NCI-H2171 (cell line): ENCODE data around the gene LILRB1.
"Not testable (repeated sequence)": the region's sequence is repeated elsewhere in the genome, so short reads cannot be mapped to it uniquely, and the experiment has no call there.

Source experiments
- DNase-seq: peaks from one replicate; lab custom pipeline; 2025; lab: John Stamatoyannopoulos, UW

Gene LILRB1

DNA sequence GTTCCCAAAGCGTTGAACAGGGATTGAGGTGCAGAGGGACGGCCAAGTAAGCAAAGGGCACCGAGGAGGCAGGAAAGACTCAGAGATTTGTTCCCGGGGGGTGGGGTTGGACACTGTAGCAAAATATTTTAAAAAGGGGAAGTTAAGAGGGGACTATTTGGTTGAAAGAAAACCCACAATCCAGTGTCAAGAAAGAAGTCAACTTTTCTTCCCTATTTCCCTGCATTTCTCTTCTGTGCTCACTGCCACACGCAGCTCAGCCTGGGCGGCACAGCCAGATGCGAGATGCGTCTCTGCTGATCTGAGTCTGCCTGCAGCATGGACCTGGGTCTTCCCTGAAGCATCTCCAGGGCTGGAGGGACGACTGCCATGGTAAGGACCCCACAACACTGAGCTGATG is at the start of gene LILRB1:
Gene LILRB1, plus strand, starts transcription at position 223 of the 400 bp plus-strand sequence. CDS start 590 bp downstream, outside the sequence.
- DNase-seq, result not testable (repeated sequence)

DNA sequence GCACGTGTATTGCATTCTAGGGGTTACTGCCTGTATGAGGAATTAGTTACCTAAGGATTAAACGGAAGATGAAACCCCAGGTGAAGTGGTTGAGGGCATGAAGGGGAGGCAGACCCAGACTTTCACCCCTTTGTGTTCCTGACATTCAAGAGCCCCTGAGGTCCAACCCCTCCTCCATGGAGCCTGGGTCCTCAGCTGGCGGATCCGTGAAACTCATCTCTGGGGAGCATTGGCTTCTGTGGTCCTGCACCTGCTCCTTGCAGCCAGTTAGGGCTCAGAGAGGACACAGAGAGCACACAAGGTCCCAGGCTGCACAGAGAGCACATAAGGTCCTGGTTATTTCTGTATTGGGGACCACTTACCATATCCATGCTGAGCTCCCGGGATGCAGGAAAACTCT is 43.9 kb upstream of the LILRB1 start:
- DNase-seq, result no peak

DNA sequence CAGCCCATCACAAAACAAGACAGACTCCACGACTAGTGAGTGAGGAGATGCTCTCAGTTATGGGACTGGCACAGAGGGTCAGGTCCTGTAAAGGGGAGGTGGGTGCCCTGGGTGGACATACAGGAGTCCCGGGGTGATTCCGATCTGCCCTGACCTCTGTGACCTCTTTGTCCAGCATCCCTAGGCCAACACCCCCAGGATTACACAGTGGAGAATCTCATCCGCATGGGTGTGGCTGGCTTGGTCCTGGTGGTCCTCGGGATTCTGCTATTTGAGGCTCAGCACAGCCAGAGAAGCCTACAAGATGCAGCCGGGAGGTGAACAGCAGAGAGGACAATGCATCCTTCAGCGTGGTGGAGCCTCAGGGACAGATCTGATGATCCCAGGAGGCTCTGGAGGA is 43.3 kb upstream of the LILRB1 start:
- DNase-seq, result no peak

- not testable (repeated sequence) for DNase-seq
These were observed 36.8 kb upstream of the LILRB1 start, which contains the start of gene LILRA1 for GRCh38 chr19:54593445-54593844. TSS of gene LILRA1 (plus strand) at chr19:54593632. CDS start at chr19:54594245, 613 bp downstream.

DNA sequence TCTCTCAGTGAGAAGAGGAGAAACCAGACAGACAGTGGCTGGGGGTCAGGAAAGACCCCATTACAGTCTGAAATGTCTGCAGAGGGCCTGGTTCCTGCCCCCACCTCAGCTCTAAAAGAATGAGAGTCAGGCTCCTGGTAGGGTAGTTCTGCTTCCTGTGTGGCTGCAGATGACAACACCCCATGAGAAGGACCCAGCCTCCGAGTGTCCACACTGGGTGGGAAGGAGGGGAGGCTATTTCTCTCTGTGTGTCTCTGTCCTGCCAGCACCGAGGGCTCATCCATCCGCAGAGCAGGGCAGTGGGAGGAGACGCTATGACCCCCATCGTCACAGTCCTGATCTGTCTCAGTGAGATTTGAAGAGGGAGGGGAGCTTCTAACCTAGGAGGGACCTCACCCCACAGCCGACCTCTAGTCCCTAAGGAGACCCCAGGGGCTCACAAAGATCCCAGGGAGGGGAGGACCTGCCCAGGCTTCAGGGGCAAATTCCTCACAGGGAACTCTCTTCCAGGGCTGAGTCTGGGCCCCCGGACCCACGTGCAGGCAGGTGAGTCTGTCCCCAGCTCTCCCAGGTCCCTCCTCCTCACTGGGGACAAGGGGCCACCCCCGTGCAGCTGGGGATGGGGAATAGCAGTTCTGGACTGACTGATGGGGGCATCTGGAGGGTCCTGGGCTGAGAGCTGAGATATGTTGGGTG is 36.2 kb upstream of the LILRB1 start:
- not testable (repeated sequence) for DNase-seq

GRCh38 chr19:54594737-54595136 is 35.5 kb upstream of the LILRB1 start:
- DNase-seq, result no peak

DNA sequence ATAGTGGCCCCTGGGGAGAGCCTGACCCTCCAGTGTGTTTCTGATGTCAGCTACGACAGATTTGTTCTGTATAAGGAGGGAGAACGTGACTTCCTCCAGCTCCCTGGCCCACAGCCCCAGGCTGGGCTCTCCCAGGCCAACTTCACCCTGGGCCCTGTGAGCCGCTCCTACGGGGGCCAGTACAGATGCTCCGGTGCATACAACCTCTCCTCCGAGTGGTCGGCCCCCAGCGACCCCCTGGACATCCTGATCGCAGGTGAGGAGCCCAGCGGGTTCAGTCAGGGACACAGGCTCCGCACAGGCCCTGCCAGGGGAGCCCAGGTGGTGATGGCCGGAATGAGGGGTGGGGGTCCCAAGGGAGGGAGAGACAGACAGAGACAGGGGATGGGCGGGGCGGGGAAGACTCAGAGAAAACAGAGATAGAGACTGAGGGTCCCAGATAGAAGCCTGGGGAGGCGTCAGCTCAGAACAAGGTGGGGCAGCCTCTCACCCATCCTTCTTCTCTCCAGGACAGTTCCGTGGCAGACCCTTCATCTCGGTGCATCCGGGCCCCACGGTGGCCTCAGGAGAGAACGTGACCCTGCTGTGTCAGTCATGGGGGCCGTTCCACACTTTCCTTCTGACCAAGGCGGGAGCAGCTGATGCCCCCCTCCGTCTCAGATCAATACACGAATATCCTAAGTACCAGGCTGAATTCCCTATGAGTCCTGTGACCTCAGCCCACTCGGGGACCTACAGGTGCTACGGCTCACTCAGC is 34.4 kb upstream of the LILRB1 start:
- DNase-seq, result not testable (repeated sequence)

DNA sequence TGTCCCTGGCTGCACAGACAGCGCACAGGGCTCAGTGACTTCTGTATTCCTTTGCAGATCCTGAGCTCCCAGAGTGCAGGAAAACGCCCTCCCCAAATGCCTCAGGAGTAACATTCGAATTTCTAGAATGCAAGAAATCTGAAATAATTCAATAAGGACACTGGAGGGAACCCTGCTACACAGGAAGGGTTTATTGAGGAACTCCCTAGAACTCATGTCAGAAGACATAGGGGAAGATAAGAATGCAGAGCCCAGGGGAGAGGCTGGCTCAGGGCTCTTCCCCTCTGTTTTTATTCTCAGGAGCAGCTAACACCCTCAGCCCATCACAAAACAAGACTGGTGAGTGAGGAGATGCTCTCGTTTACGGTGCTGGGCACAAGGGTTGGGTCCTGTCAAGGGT is 30.1 kb upstream of the LILRB1 start:
- DNase-seq, result no peak

DNA sequence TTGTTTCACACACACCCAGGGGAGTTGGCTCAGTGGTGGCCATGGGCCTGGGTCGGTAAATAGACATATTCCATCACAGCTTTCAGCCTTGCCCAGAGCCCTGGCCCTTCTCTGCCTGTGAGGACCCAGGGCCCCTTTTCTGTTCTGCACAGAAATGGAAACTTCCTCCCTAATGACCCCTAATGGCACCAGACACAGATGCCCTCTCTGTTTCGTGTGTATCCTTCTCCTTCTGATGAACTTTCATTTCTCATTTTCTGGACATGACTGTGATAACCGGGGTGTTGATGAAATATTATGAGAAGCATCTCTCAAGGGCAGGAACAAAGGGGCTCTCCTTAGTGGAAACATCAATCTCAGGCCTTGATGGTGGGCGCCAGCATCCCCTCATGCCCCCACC is 24.1 kb upstream of the LILRB1 start:
- DNase-seq, result no peak

DNA sequence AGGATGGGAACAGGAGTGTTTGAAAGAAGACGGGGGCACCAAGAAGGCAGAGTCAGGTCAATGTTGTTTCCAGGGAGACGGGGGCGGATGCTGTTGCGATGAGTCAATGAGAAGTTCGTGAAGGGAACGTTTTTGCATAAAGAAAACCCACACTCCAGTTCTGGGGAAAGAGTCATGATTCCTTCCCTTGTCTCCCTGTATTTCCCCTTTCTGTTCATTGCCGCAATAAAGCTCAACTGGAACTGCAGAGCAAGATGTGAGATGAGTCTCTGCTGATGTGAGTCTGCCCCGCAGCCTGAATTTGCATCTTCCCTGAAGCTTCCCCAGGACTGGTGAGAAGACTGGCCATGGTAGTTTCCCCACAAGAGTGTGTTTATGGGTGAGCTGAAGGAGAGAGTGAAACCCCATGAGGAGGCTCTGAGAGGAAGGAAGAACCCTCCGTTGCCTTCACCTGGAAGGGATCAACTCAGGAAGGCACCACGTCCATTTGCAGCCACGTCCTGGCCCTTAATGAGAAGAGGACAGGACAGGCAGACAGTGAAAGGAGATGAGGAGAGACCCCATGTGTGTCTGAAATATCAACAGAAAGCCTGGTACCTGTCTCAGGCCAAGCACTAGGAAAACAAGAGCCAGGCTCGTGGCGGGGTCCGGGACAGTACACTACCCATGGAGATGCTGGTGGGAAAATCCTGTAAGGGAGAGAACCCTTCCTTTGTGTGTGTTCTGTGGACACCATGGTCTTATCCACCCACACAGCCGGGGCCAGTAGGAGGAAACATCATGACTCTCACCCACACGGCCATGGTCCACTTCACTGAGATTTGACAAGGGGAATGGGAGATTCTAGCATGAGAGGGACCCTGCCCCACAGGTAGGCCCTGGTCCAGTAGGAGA is 23.1 kb upstream of the LILRB1 start:
- no peak for DNase-seq

GRCh38 chr19:54607785-54608150 is 22.5 kb upstream of the LILRB1 start:
- no peak for DNase-seq

DNA sequence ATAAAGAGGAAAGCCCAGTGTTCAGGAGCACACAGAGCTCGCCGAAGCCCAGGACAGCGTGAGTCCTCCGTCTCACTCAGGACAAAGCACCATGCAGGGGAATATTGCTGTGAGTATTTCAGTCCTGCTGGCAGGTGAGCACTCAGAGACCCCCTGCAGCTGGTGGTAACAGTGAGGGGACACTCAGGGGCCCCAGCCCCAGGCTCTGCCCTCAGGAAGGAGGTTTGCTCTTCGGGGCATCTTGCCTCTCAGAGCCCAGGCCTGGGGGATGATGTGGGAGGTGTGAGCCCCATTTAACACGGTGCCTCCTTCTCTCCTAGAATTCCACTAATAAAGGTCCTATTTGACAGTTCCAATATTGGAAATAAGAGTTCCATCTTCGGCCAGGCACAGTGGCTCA is 22.1 kb upstream of the LILRB1 start:
- no peak for DNase-seq

DNA sequence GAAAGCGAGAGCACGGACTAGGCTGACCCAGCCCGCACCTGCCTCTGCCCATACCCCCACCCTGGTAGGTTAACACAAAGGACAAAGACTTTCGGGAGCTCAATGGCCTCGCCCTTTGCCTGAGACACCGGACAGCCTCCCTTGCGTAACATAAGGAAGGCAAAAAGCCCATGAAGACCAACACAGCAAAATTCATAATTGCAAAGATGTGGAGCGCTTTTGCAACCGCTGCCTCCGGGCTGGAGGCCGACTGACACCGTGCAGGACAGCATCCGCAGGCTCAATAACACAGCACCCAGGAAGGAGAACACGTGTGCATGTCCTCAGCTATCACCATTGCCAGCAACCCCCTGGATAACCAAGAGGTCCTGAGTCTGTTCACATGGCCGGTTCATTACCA is 21.5 kb upstream of the LILRB1 start:
- no peak for DNase-seq

DNA sequence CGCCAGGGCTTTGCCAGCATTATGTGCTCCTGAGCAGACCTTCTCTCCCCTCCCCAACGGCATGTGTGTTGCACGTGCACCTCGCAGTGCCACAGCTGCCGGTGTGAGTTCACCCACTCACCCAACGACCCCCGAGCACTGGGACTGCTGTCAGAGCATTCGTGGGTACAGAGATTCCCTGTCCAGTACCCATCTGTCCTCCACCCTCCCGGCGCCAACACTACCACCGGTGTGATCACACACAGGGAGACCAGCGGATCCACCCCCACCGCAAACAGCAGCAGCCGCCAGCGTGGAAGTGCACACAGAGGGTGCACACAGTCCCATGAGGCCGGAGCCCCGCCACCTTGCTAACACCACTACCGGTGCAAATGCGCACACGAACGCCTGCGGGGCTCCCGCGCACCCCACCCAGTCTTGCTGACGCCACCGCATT is 20.9 kb upstream of the LILRB1 start:
- no peak for DNase-seq

DNA sequence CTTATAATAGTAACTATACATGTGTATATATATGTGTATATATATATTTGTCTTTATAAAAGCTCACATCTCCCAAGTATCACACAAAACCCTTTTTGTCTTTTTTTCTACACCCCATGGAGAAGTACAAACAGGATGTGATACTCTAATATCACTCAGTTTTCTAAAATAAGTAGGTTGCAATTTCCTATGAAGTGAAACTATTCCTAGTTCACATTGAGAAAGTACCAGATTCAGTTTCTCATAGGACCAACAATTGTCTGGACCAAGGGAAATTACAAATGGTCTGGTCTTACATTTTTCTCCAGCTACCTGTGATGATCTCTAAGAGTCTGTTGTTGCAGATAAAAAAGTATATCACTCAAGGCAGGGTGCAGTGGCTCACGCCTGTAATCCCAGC is 17.9 kb upstream of the LILRB1 start:
- no peak for DNase-seq

DNA sequence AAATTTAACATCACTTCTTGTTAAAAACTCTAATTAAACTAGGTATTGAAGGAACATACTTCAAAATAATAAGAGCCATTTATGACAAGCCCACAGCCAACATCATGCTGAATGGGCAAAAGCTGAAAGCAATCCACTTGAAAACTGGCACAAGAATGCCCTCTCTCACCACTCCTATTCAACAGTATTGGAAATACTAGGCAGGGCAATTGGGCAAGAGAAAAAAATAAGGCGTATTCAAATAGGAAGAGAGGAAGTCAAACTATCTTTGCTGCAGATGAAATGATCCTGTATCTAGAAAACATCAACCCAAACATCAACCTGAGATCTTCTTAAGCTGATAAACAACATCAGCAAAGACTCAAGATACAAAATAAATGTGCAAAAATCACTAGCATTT is 15.6 kb upstream of the LILRB1 start:
- DNase-seq, result no peak

GRCh38 chr19:54616057-54616456 is 14.2 kb upstream of the LILRB1 start:
- DNase-seq, result no peak

DNA sequence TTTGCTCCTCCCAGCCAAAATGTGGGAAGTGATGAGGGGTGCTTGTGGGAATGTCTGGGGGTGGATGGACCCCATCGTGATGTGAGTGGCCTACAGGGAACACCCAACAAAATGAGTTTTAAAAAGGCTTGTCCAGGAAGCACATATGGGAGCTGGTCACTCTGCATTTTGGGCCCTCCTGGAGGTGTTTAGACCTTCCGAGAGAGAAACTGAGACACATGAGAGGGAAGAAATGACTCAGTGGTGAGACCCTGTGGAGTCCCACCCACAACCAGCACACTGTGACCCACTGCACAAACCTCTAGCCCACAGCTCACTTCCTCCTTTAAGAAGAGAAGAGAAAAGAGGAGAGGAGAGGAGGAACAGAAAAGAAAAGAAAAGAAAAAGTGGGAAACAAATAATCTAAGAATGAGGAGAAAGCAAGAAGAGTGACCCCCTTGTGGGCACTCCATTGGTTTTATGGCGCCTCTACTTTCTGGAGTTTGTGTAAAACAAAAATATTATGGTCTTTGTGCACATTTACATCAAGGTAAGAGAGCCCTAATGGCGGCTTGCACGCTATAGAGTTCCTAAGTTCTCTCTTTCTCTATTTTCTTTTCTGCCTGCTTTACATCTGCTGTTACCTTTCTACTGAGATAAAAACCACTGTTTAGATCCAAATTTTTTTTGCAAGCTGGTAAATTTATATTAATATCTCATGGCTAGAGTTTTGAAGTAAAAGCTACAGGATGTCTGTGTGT is 13.3 kb upstream of the LILRB1 start:
- DNase-seq, result no peak

- no peak for DNase-seq
These were observed 9.8 kb upstream of the LILRB1 start for GRCh38 chr19:54620464-54620863.

- DNase-seq, result no peak
These were observed 7.9 kb upstream of the LILRB1 start for GRCh38 chr19:54622431-54622830.

DNA sequence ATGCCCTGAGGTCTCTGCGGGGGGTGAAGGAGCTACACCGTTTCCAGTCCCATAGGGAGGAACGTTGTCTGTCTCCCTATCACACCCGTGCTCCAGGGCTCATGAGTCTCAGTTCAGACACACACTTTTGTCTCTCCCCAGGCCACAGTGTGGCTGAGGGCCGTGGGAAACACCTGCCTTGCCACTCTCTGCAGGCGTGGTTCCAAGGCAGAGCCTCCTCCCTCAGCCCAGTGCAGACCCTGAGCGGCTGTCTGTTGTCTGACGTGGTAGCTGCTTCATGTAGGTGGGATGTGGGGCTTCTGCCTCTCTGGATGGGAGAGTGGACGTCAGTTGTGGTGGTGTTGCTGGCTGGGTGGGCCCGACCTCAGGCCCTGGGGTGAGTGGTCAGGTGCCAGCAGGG is 6.0 kb upstream of the LILRB1 start:
- not testable (repeated sequence) for DNase-seq
